CD4-positive, alpha-beta T cell treated with Interleukin-2 at 100 ng/mL for 4 hours (primary cell): Measurements from ENCODE around the gene IRX3.

ENCODE experiments used
- DNase-seq: peaks from one replicate; pipeline ENCODE4 v3.0.0-alpha.2; 2020; ENCODE audit warnings: low spot score

Gene IRX3

GRCh38 chr16:54286366-54287130, at the start of gene IRX3:
IRX3 (minus strand) TSS chr16:54286787; CDS start chr16:54286050, 737 bp downstream.
- no peak for DNase-seq

GRCh38 chr16:54335230-54335629, 48.6 kb upstream of the IRX3 start:
- no peak for DNase-seq

GRCh38 chr16:54334208-54334607, 47.6 kb upstream of the IRX3 start:
- DNase-seq, result no peak

- DNase-seq, result no peak
These were observed 44.8 kb upstream of the IRX3 start for GRCh38 chr16:54331241-54332002.

- no peak for DNase-seq
These were observed 41.0 kb upstream of the IRX3 start for GRCh38 chr16:54327609-54328008.

GRCh38 chr16:54326266-54326662, 39.7 kb upstream of the IRX3 start:
- no peak for DNase-seq

GRCh38 chr16:54325616-54326265, 39.2 kb upstream of the IRX3 start:
- DNase-seq, result no peak

- no peak for DNase-seq
These were observed 38.1 kb upstream of the IRX3 start for GRCh38 chr16:54324716-54325115.

GRCh38 chr16:54320697-54321340, 34.2 kb upstream of the IRX3 start:
- no peak for DNase-seq

GRCh38 chr16:54318941-54319340, 32.4 kb upstream of the IRX3 start:
- no peak for DNase-seq

- no peak for DNase-seq
These were observed 30.6 kb upstream of the IRX3 start for GRCh38 chr16:54317101-54317611.

- DNase-seq, result no peak
These were observed 29.7 kb upstream of the IRX3 start for GRCh38 chr16:54316095-54316889.

GRCh38 chr16:54313789-54314188, 27.2 kb upstream of the IRX3 start:
- DNase-seq, result no peak

GRCh38 chr16:54312502-54312991, 26.0 kb upstream of the IRX3 start:
- DNase-seq, result no peak

GRCh38 chr16:54309341-54309740, 22.8 kb upstream of the IRX3 start:
- no peak for DNase-seq

GRCh38 chr16:54305080-54305479, 18.5 kb upstream of the IRX3 start:
- no peak for DNase-seq

GRCh38 chr16:54303613-54304012, 17.0 kb upstream of the IRX3 start:
- DNase-seq, result no peak

- no peak for DNase-seq
These were observed 10.6 kb upstream of the IRX3 start for GRCh38 chr16:54297154-54297553.

GRCh38 chr16:54296543-54296942, 10.0 kb upstream of the IRX3 start:
- no peak for DNase-seq

GRCh38 chr16:54291656-54292487, 5.3 kb upstream of the IRX3 start:
- DNase-seq, result no peak
